ENCODE results near the gene CFAP97. TPM values are rescaled to one million over a fixed set of nuclear protein-coding genes. Genes with fewer than 3 reads are reported as not detected.

Gene CFAP97
- total RNA-seq: 38.2 TPM
- long read RNA-seq, full-length matches to known transcripts: 28 of 60 reads
- long read RNA-seq, partial matches to known transcripts: 12 of 60 reads
- long read RNA-seq, other reads (novel, unspliced or antisense): 20 of 60 reads

DNA sequence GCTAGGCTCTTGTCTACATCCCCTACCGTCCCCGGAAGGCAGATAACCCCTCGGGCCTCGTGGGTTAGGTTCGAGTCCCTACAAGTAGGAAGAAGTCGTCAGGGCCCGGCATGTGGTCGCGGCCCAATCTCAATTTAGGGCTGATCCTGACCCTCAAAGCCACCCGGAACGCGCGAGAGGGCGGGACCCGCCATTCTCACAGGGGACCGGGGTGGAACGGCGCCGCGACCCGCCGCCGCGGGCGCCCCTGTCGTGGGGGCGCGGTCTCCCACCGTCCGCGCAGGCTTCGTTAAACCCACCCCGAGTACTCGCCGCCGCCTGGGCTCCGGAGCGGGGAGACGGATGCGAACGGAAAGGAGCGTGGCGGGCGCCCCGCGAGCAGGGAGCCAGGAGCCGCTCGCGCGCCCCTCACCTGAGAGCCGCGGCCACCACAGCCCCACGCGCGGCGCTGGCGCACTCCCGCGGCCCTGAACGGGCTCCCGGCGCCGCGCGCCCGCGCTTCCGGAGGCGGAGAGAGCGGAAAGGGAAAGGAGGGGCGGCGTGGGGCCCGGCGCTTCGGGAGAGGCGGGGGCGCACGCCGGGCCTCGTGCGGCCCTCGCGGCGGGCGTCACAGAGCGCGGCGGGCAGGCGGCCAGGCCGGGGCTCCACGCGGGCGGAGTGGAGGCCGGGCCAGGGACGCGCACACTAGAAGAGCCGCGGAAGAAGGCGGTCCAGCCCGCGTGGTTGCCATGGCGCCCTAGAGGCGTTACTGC, at the start of gene CFAP97:
Gene CFAP97, minus strand, starts transcription at position 515 of the 752 bp plus-strand sequence. CDS start 12,804 bp downstream, outside the sequence.
- intact Hi-C loops (cut with DNase I): no loop called here
- Histone ChIP-seq H3K4me3 (peak within 1 kb of the TSS; percentile 78), H3K27me3 (no peaks in the 10 kb centered on the region), H3K4me1 (peaks cover 22% of the 10 kb centered on the region), H3K27ac (peak within 1 kb of the TSS; percentile 97), H3K36me3 (no peaks in the 10 kb centered on the region), H3K9me3 (no peaks in the 10 kb centered on the region)
- DNase-seq: peak; percentile 95
- peak; percentile 97 for ATAC-seq
- TF ChIP-seq, protein P1, sequence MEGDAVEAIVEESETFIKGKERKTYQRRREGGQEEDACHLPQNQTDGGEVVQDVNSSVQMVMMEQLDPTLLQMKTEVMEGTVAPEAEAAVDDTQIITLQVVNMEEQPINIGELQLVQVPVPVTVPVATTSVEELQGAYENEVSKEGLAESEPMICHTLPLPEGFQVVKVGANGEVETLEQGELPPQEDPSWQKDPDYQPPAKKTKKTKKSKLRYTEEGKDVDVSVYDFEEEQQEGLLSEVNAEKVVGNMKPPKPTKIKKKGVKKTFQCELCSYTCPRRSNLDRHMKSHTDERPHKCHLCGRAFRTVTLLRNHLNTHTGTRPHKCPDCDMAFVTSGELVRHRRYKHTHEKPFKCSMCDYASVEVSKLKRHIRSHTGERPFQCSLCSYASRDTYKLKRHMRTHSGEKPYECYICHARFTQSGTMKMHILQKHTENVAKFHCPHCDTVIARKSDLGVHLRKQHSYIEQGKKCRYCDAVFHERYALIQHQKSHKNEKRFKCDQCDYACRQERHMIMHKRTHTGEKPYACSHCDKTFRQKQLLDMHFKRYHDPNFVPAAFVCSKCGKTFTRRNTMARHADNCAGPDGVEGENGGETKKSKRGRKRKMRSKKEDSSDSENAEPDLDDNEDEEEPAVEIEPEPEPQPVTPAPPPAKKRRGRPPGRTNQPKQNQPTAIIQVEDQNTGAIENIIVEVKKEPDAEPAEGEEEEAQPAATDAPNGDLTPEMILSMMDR (IDR thresholded peaks at IDR 0.05): no peak

DNA sequence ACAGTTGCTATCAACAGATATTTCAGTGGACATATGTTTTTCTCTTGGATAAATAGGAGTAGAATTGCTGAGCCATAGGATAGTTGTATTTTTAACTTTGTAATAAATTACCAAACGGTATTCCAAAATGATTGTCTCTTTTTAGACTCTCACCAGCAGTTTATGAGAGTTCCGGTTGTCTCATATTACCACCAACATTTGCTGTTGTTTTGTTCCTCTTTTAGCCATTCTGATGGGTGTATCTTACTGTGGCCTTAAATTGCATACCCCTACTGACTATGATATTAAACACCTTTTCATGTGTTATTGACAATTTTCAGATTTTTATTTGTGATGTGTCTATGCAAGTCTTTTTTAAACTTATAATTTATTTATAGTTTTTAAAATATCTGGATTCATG, 45.3 kb upstream of the CFAP97 start:
- no peaks in the 10 kb centered on the region for H3K9me3 ChIP-seq
- H3K27me3 ChIP-seq: no peaks in the 10 kb centered on the region
- H3K4me1 ChIP-seq: no peaks in the 10 kb centered on the region
- TF ChIP-seq, protein P1 (IDR thresholded peaks at IDR 0.05): no peak
- ATAC-seq: no peak
- intact Hi-C loops (cut with DNase I): no loop called here
- no peaks in the 10 kb centered on the region for H3K36me3 ChIP-seq
- H3K4me3 ChIP-seq: no peak overlapping the region
- no peak overlapping the region for H3K27ac ChIP-seq
- DNase-seq: no peak

DNA sequence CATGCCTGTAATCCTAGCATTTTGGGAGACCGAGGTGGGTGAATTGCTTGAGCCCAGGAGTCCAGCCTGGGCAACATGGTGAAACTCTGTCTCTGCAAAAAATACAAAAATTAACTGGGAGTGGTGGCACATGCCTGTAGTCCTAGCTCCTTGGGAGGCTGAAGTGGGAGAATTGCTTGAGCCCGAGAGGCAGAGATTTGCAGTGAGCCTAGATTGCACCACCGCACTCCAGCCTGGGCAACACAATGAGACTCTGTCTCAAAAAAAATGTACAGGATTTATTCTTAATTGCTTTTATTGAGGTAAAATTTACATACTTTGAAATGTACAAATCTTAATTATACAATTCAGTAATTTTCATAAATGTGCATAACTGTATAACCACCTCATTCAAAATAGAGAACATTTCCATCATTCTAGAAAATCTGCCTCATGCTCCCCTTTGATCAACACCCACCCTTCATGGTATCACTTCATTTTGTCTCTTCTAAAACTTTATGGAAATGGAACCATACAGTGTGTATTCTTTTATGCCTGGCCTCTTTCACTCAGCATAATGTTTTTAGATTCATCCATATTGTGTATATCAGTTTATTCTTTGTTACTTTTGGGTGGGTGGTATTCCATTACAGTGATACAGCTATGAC, 44.7 kb upstream of the CFAP97 start:
- Histone ChIP-seq H3K4me1 (no peaks in the 10 kb centered on the region), H3K9me3 (no peaks in the 10 kb centered on the region), H3K36me3 (no peaks in the 10 kb centered on the region), H3K27ac (no peak overlapping the region), H3K27me3 (no peaks in the 10 kb centered on the region), H3K4me3 (no peak overlapping the region)
- intact Hi-C loops (cut with DNase I): no loop called here
- ATAC-seq (no peak), DNase-seq (no peak)
- TF ChIP-seq, protein P1 (IDR thresholded peaks at IDR 0.05): no peak

DNA sequence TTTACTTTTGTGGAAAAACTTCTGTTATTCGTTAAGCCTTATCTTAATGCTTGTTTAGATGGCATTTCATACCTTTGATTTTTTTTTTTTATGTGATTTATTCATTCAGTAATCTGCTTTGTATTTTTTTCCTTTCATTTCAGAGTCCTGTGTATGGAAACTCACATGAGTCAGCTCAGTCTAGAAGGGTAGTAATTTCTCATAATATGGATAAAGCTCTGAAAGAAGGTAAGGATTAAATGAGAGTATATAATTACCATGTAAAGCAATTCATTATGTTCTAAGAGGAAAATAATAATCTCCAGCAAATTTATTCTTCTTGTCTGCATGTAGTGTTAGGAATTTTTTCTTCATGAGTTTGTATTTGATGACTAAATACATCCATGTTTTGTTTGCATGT, 43.4 kb upstream of the CFAP97 start:
- TF ChIP-seq, protein P1 (IDR thresholded peaks at IDR 0.05): no peak
- Histone ChIP-seq H3K4me1 (no peaks in the 10 kb centered on the region), H3K9me3 (no peaks in the 10 kb centered on the region), H3K4me3 (no peak overlapping the region), H3K27ac (no peak overlapping the region), H3K27me3 (no peaks in the 10 kb centered on the region), H3K36me3 (no peaks in the 10 kb centered on the region)
- intact Hi-C loops (cut with DNase I): no loop called here
- no peak for DNase-seq
- ATAC-seq: no peak

DNA sequence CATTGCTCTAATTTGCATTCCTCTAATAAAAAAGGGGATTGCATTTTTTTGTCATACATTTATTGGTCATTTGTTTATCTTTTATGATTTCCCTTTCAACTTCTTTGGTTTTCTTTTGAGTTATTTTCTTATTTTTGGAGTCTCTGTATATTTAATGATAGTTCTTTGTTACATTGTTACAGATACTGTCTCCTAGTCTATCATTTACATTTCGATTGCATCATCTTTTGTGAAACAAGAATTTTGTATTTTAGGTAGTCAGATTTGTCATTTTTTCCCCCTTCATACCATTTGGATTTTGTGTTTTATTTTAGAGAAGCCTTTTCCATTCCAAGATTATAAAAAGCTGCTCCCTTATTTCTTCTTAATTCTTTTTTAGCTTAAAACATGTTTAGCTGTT, 42.7 kb upstream of the CFAP97 start:
- TF ChIP-seq, protein P1 (IDR thresholded peaks at IDR 0.05): no peak
- Histone ChIP-seq H3K9me3 (no peaks in the 10 kb centered on the region), H3K27ac (no peak overlapping the region), H3K36me3 (no peaks in the 10 kb centered on the region), H3K27me3 (no peaks in the 10 kb centered on the region), H3K4me1 (no peaks in the 10 kb centered on the region), H3K4me3 (no peak overlapping the region)
- ATAC-seq (no peak), DNase-seq (no peak)
- intact Hi-C loops (cut with DNase I): no loop called here
